22Rv1 (cell line): Measurements from ENCODE around the gene CLTRN.

Source experiments
- CTCF ChIP-seq: fragments of 450-650 bp; IDR thresholded peaks from 2 replicates; pipeline ENCODE4 v1.5.1; 2017; ENCODE audit warnings: mild to moderate bottlenecking
- ZFX ChIP-seq: fragments of 450-650 bp; IDR thresholded peaks from 2 replicates; pipeline ENCODE4 v1.6.1; 2017; ENCODE audit warnings: antibody characterized with exemption, borderline replicate concordance

- TF ChIP-seq CTCF (no peak), ZFX (no peak)
Measured at GRCh38 chrX:15678339-15678738, 13.7 kb upstream of the CLTRN start.
